ENCODE data around the gene PRAMEF5.
"Not testable (repeated sequence)": the region's sequence is repeated elsewhere in the genome, so short reads cannot be mapped to it uniquely, and the experiment has no call there.

GRCh38 chr1:13265124-13265523, 11.1 kb downstream of the PRAMEF5 start:
- TF ChIP-seq, protein P1, sequence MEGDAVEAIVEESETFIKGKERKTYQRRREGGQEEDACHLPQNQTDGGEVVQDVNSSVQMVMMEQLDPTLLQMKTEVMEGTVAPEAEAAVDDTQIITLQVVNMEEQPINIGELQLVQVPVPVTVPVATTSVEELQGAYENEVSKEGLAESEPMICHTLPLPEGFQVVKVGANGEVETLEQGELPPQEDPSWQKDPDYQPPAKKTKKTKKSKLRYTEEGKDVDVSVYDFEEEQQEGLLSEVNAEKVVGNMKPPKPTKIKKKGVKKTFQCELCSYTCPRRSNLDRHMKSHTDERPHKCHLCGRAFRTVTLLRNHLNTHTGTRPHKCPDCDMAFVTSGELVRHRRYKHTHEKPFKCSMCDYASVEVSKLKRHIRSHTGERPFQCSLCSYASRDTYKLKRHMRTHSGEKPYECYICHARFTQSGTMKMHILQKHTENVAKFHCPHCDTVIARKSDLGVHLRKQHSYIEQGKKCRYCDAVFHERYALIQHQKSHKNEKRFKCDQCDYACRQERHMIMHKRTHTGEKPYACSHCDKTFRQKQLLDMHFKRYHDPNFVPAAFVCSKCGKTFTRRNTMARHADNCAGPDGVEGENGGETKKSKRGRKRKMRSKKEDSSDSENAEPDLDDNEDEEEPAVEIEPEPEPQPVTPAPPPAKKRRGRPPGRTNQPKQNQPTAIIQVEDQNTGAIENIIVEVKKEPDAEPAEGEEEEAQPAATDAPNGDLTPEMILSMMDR (IDR thresholded peaks at IDR 0.05; ENCODE audit: low read depth, low read length) = not testable (repeated sequence)
- TF ChIP-seq POLR2A (IDR thresholded peaks at IDR 0.05; ENCODE audit: extremely low read depth, insufficient read length); MYC (IDR thresholded peaks at IDR 0.05; ENCODE audit: low read depth, low read length): not testable (repeated sequence)

All from NB4 (cell line).